Right ventricle myocardium inferior (tissue), 1 donor: ENCODE data around the gene COL2A1. TPM values are rescaled to one million over a fixed set of nuclear protein-coding genes. Genes with fewer than 3 reads are reported as not detected.
A peak's percentile ranks its signal among the peaks of the same experiment; 100 is the strongest.
"Not testable (repeated sequence)": the region's sequence is repeated elsewhere in the genome, so short reads cannot be mapped to it uniquely, and the experiment has no call there.

ENCODE experiments used
- ATAC-seq: fragments of 200-7000 bp; cut with Tn5 transposase; one replicate; pipeline ENCODE4 v1.9.1; 2020; ENCODE audit warnings: mild to moderate bottlenecking, moderate library complexity
- DNase-seq: peaks from one replicate; pipeline ENCODE4 v3.0.0; 2021; ENCODE audit errors: missing footprints
- intact Hi-C: fragments of 100-400 bp; cut with DNase I; formaldehyde crosslinking; loops from one replicate; pipeline ENCODE4 v1.11.0; 2022
- total RNA-seq: library from RNA; stranded (reverse); fragmentation: NEBNext Ultra II Directional; extraction: Animal tissue kit (Norgen Biotek cat#: 25700); gene quantifications from one replicate; pipeline ENCODE4 v1.2.1, GENCODE V29; 2021
- donor health status: DM: no; HTN: yes; CAD: no; lungs with severe emphysema.

COL2A1 gene
- total RNA-seq, 1 donor from 2014 or later = not detected

DNA sequence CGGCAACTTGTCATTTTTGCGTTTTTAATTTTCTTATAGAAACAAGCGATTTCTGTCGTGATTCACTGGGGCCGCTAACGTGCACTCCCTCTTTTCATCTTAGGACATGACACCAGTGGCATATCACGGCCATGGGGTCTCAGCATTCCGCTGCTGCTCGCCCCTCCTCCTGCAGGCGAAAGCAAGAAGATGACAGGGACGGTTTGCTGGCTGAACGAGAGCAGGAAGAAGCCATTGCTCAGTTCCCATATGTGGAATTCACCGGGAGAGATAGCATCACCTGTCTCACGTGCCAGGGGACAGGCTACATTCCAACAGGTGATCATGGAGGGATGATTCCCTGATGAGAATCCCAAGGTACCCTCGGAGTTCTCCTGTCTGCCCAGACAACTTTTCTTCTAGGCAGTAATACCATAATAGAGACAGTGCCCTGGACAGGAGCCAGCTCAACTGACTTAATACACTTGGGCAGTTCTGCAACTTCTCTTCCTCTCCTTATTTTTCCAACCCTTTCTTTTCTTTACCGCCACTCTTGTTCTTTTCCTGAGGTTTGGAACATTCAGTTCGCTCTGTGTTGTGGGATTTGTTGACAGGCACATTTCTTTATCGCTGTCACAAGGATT is 40.1 kb downstream of the COL2A1 start:
- no peak for ATAC-seq
- intact Hi-C loops = loop anchor here (5.0 to 10.0 kb wide), 2 partner anchors 203 to 249 kb away; no protein-coding TSS in a partner anchor
- no peak for DNase-seq

DNA sequence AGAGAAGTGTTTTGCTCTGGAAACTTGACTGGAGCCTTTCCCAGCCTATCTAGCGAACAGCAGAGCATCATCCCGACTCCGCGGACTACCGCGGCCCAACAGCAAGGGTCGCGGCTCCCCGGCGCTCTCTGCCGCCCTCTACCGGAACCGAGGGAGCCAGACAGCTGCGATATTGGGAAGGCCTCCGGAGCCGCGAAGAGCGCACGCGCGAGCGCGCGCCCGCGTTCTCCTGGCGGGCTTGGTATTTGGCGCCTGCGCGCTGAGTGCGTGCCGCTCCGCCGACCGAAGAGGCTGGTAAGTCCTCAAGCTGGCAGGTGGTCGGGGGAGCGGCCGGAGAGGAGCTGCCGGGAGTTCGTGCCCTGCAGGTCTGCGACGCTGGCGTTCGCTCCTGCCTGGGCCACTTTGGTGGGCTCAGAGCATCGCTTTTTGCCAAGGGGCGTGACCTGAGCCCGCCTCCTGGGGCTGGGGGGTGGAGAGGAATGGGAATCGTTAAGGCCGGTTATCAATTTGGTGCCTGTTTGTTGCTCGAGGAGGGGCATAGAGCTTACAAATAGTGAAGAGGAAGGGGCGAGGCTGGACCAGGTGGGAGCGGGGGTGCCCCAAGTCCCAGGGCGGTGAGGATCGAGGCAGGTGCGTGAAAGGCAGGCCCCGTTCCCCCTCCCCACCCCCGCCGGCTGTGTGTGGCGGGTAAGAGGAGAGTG is 40.8 kb downstream of the COL2A1 start, which contains the start of gene TMEM106C:
Gene TMEM106C (plus strand): TSS at position 257 of the 701 bp plus-strand sequence. CDS start 641 bp downstream, outside the sequence.
- intact Hi-C loops = loop anchor here (5.0 to 10.0 kb wide), 2 partner anchors 204 to 249 kb away; no protein-coding TSS in a partner anchor
- peak; percentile 95 for ATAC-seq
- peak; percentile 95 for DNase-seq

- ATAC-seq (no peak), DNase-seq (no peak)
- intact Hi-C loops = loop anchor here (5.0 to 10.0 kb wide), 2 partner anchors 205 to 247 kb away; no protein-coding TSS in a partner anchor
Measured at GRCh38 chr12:47962198-47962597, 42.1 kb downstream of the COL2A1 start.

DNA sequence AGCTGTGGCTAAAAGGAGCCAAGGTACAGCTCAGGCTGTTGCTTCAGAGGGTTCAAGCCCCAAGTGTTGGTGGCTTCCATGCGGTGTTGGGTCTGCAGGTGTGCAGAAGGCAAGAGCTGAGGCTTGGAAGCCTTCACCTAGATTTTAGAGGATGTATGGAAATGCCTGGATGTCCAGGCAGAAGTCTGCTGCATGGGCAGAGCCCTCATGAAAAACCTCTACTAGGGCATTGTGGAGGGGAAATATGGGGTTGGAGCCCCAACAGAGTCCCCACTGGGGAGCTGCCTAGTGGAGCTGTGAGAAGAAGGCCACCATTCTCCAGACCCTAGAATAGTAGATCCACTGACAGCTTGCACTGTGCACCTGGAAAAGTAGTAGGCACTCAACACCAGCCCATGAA is 46.6 kb downstream of the COL2A1 start:
- intact Hi-C loops, ATAC-seq, DNase-seq: not testable (repeated sequence)

DNA sequence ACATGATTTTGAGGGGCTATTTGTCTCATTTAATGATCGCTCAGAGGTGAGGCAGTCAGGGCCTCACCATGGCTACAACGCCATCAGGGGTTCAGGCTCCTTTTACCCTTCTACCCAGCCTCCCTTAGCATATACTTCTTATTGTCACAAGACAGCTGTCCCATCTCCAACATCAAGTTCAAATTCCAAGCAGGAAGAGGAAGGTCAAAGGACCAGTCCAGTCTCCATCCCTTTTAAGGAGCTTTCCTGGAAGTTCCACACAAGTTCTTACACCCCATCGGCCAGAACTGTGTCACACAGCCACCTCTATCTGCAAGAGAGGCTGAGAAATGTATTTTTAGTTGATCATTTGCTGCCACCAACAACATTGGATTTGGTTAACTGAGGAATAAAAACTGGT is 49.2 kb downstream of the COL2A1 start:
- intact Hi-C loops = no loop called here
- ATAC-seq (no peak), DNase-seq (no peak)

DNA sequence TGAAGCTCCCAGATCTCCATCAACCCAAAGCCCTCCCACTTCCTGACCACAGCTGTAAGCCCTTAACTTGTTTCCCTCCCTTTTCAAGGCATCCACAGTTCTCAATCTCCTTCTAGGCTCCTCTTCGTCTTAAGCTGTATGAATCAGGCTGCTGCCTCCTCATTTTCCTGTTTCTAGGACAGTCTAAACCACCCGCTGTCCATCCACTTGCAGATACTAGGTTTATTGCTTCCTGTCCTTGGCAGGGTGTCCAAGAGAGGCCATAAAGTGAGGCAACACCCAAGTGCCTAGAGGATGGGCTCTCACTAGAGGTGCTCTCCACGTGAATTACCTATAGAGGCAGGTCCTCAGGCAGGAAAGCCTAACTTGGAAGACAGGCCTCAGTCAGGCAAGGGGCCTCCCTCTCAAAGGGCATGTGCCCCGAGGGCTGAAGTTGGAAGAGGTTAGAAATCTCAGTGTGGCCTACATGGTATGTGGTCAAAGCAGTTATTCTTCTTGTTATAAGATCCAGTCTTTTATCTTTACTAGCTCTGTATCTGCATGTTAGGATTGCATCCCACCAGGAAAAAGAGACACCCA is 49.7 kb downstream of the COL2A1 start:
- DNase-seq = no peak
- intact Hi-C loops = no loop called here
- no peak for ATAC-seq

- no peak for ATAC-seq
- intact Hi-C loops = no loop called here
- no peak for DNase-seq
Measured at GRCh38 chr12:47954058-47954457, 50.2 kb downstream of the COL2A1 start.

GRCh38 chr12:47950856-47951468 is 53.3 kb downstream of the COL2A1 start:
- ATAC-seq = no peak

DNA sequence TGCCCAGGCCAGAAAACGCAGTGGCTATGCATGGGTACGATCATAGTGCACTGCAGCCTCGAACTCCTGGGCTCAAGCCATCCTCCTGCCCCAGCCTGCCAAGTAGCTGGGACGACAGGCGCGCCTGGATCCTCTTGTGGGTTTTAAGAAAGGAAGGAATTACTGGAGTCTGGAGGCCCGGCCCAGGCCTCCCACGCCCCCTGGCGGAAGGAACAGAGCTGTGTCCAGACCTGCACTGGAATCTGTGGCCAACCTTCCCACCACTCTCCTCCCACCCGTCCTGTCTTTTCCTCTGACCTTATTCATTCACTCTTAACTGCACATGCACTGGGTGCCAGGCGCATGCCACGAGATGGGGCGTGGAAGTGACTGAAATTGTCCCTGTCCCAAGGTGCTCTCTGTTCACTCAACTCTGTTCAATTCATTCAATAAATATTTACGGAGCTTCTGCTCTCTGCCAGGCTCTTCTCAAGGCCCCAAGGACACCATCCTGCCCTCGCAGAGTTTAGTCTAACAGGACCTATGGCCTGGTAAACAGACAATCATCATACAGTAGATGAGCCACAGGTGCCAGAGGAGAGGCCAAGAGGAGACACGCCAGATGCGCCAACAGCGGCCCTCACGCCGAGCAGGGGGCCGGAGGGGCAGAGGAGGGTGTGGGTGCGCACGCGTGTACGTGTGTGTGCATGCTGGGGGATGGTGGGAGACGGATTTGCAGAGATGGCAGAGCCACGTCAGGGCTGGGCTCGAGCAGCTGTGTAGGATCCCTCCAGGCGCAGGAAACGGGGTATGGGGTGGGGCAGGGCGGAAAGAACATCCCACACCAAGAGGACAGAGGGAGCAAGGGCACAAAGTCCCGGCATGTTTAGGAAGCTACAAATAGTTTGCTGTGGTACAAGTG is 54.6 kb downstream of the COL2A1 start:
- intact Hi-C loops = loop anchor here (1.0 to 2.0 kb wide), 2 partner anchors 43 to 49 kb away; no protein-coding TSS in a partner anchor
- DNase-seq (peak; percentile 87), ATAC-seq (peak; percentile 90)

More at GRCh38 chr12:47950856-47951468, 53.3 kb downstream of the COL2A1 start:
- intact Hi-C loops = no loop called here
- no peak for DNase-seq

- no peak for ATAC-seq
- intact Hi-C loops = no loop called here
Measured at GRCh38 chr12:47947341-47947740, 56.9 kb downstream of the COL2A1 start.

GRCh38 chr12:47946413-47947323 is 57.6 kb downstream of the COL2A1 start:
- intact Hi-C loops = no loop called here
- ATAC-seq = no peak
- no peak for DNase-seq

More at GRCh38 chr12:47947341-47947740, 56.9 kb downstream of the COL2A1 start:
- no peak for DNase-seq

- DNase-seq (no peak), ATAC-seq (no peak)
- intact Hi-C loops = no loop called here
Measured at GRCh38 chr12:47945341-47945728, 58.9 kb downstream of the COL2A1 start.

GRCh38 chr12:47944685-47945340 is 59.5 kb downstream of the COL2A1 start:
- intact Hi-C loops = no loop called here
- no peak for DNase-seq
- no peak for ATAC-seq

DNA sequence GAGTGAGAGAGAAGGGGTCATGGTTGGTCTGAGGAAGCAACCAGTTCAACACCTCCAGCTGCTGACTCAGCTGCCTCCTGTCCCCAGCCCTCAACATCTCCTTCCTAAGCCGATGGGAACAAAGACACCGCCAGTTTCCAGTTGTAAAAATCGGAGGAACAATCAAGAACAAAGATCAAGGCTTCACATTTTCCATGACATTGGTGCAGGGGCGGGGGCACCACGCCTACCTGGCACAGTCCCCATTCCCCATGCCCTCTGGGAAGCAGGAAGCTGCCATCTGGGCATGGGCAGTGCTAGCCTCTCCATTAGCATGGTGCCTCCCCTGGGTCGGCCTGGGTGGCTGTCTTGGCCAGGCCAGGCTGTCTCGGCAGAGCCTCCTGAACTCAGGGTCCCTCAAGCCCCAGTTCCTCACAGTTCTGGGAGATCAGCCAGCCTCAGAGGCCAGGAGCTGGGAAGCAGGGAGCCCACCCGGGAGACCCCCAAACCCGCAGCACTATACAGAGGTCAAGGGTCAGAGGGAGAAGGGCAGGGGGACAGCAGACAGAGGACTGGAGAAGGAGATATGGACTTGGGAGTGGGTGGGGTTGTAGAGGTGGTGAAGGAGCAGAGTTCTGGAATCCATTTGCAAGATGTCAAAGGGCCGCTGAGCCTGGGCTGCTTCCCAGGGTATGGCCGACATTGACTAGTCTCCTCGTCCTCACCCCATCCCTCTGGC is 60.5 kb downstream of the COL2A1 start:
- no peak for DNase-seq
- intact Hi-C loops = no loop called here
- no peak for ATAC-seq

- ATAC-seq = no peak
- intact Hi-C loops = no loop called here
- DNase-seq = no peak
Measured at GRCh38 chr12:47942614-47943225, 61.6 kb downstream of the COL2A1 start.
